PC-9 (cell line): ENCODE data around the gene CFAP77.

ENCODE experiments used
- EZH2 ChIP-seq: fragments of 200-600 bp; sonication (generic); IDR thresholded peaks from 2 replicates; pipeline ENCODE4 v1.8.0; 2017; ENCODE audit warnings: antibody characterized with exemption, low read depth
- TF ChIP-seq, protein P1 (sequence below): fragments of 200-600 bp; sonication (generic); conservative IDR thresholded peaks from 2 replicates; pipeline ENCODE4 v1.6.1; 2017; ENCODE audit warnings: mixed run types, antibody characterized with exemption, mild to moderate bottlenecking, moderate library complexity

DNA sequence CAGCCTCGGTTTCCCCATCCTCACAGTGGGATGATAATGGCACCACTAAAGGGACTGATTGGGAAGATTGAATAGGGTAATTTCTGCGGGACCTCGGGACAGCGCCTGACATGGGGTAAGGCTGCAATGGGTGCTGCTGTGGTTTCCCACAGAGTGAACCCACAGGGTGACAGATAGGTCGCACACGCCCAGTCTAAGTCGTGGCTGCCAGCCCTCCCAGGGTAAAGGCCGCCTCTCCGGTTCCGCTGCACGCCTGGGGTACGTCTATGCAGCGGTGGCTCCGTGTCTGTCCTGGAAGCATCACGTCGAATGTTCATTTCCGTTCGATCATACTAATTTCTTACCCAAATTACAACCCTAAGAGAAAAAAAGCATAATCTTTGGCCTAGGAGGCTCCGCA lies 631 bp downstream of the CFAP77 start:
- no peak for TF ChIP-seq EZH2
- TF ChIP-seq, protein P1, sequence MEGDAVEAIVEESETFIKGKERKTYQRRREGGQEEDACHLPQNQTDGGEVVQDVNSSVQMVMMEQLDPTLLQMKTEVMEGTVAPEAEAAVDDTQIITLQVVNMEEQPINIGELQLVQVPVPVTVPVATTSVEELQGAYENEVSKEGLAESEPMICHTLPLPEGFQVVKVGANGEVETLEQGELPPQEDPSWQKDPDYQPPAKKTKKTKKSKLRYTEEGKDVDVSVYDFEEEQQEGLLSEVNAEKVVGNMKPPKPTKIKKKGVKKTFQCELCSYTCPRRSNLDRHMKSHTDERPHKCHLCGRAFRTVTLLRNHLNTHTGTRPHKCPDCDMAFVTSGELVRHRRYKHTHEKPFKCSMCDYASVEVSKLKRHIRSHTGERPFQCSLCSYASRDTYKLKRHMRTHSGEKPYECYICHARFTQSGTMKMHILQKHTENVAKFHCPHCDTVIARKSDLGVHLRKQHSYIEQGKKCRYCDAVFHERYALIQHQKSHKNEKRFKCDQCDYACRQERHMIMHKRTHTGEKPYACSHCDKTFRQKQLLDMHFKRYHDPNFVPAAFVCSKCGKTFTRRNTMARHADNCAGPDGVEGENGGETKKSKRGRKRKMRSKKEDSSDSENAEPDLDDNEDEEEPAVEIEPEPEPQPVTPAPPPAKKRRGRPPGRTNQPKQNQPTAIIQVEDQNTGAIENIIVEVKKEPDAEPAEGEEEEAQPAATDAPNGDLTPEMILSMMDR: no peak
